Lower leg skin (tissue), 3 donors: ENCODE results near the gene EPS8L2.

ENCODE experiments used
- POLR2A ChIP-seq, 2 donors: fragments of 450-650 bp; IDR thresholded peaks; one replicate each; pipeline ENCODE4 v1.6.1; 2016 to 2017; ENCODE audit warnings: antibody characterized with exemption in 2 of 2, mild to moderate bottlenecking in 1 of 2, moderate library complexity in 1 of 2
- TF ChIP-seq, protein P1 (sequence below), 3 donors: fragments of 450-650 bp; IDR thresholded peaks; one replicate each; pipeline ENCODE4 v1.5.1; 2016; ENCODE audit warnings: antibody characterized with exemption in 3 of 3, mild to moderate bottlenecking in 3 of 3, moderate library complexity in 2 of 3

DNA sequence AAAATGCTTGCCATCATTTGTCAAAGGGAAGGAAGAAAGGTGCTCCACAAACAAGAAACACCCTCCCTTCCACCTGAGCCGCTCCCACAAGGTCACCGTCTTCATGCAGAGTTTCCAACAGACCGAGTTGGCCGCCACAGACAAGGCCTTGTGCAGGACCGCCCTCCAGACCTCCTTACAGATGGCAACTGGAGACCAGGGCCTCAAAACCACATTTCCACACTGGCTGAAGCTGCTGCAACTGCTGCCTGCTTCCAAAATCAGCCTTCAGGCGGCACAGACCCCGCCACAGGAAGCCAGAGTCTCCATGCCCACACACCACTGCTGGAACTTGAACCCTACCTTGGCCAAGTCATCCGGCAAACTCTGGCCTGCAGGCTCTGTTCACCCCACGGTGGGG lies 17.4 kb upstream of the EPS8L2 start:
- TF ChIP-seq, protein P1, sequence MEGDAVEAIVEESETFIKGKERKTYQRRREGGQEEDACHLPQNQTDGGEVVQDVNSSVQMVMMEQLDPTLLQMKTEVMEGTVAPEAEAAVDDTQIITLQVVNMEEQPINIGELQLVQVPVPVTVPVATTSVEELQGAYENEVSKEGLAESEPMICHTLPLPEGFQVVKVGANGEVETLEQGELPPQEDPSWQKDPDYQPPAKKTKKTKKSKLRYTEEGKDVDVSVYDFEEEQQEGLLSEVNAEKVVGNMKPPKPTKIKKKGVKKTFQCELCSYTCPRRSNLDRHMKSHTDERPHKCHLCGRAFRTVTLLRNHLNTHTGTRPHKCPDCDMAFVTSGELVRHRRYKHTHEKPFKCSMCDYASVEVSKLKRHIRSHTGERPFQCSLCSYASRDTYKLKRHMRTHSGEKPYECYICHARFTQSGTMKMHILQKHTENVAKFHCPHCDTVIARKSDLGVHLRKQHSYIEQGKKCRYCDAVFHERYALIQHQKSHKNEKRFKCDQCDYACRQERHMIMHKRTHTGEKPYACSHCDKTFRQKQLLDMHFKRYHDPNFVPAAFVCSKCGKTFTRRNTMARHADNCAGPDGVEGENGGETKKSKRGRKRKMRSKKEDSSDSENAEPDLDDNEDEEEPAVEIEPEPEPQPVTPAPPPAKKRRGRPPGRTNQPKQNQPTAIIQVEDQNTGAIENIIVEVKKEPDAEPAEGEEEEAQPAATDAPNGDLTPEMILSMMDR (IDR thresholded peaks at IDR 0.05): no peak
- no peak for TF ChIP-seq POLR2A (IDR thresholded peaks at IDR 0.05)
